Measurements from ENCODE around the gene CLOCK.

CLOCK gene

GRCh38 chr4:55574252-55574651 is 27.5 kb upstream of the CLOCK start:
- DNase-seq (ENCODE audit: low read depth): no peak
- no peak overlapping the region for H3K4me3 ChIP-seq (ENCODE audit: low read depth, low read length)
- no peak for TF ChIP-seq CTCF (IDR thresholded peaks at IDR 0.05; ENCODE audit: low read depth, low read length, missing control alignments)

GRCh38 chr4:55571806-55572205 is 25.1 kb upstream of the CLOCK start:
- H3K4me3 ChIP-seq (ENCODE audit: low read depth, low read length): no peak overlapping the region
- DNase-seq (ENCODE audit: low read depth): no peak
- no peak for TF ChIP-seq CTCF (IDR thresholded peaks at IDR 0.05; ENCODE audit: low read depth, low read length, missing control alignments)

GRCh38 chr4:55568905-55569504 is 22.3 kb upstream of the CLOCK start:
- no peak for DNase-seq (ENCODE audit: low read depth)
- TF ChIP-seq CTCF (IDR thresholded peaks at IDR 0.05; ENCODE audit: low read depth, low read length, missing control alignments): no peak
- no peak overlapping the region for H3K4me3 ChIP-seq (ENCODE audit: low read depth, low read length)

GRCh38 chr4:55561889-55562288 is 15.2 kb upstream of the CLOCK start:
- no peak for TF ChIP-seq CTCF (IDR thresholded peaks at IDR 0.05; ENCODE audit: low read depth, low read length, missing control alignments)
- DNase-seq (ENCODE audit: low read depth): no peak
- H3K4me3 ChIP-seq (ENCODE audit: low read depth, low read length): no peak overlapping the region

GRCh38 chr4:55560096-55560495 is 13.4 kb upstream of the CLOCK start:
- H3K4me3 ChIP-seq (ENCODE audit: low read depth, low read length): no peak overlapping the region
- no peak for TF ChIP-seq CTCF (IDR thresholded peaks at IDR 0.05; ENCODE audit: low read depth, low read length, missing control alignments)
- no peak for DNase-seq (ENCODE audit: low read depth)

- DNase-seq (ENCODE audit: low read depth): no peak
These were observed 7.8 kb upstream of the CLOCK start for GRCh38 chr4:55554453-55555030.

More at GRCh38 chr4:55554453-55555030, 7.8 kb upstream of the CLOCK start:
- TF ChIP-seq CTCF (IDR thresholded peaks at IDR 0.05; ENCODE audit: low read depth, low read length, missing control alignments): no peak
- no peak overlapping the region for H3K4me3 ChIP-seq (ENCODE audit: low read depth, low read length)
